ENCODE results near the gene RGS6.

GRCh38 chr14:72589652-72590051, 657.4 kb downstream of the RGS6 start:
- TF ChIP-seq CTCF (IDR thresholded peaks at IDR 0.05; ENCODE audit: low read depth, low read length, missing input control) (no peak), JUND (IDR thresholded peaks at IDR 0.05) (no peak), YY1 (IDR thresholded peaks at IDR 0.05) (no peak), GABPA (IDR thresholded peaks at IDR 0.05 in 1 of 2, conservative IDR thresholded peaks at IDR 0.05 in 1 of 2) (no peak), FOXA1 (IDR thresholded peaks at IDR 0.05) (no peak), RAD21 (IDR thresholded peaks at IDR 0.05) (no peak), MAX (IDR thresholded peaks at IDR 0.05) (no peak), REST (IDR thresholded peaks at IDR 0.05) (no peak), TAF1 (conservative IDR thresholded peaks at IDR 0.05) (no peak), SP1 (IDR thresholded peaks at IDR 0.05) (no peak), RXRA (IDR thresholded peaks at IDR 0.05) (no peak)
- TF ChIP-seq, protein P1, sequence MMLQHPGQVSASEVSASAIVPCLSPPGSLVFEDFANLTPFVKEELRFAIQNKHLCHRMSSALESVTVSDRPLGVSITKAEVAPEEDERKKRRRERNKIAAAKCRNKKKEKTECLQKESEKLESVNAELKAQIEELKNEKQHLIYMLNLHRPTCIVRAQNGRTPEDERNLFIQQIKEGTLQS (IDR thresholded peaks at IDR 0.05) = no peak
- TF ChIP-seq, protein P2, sequence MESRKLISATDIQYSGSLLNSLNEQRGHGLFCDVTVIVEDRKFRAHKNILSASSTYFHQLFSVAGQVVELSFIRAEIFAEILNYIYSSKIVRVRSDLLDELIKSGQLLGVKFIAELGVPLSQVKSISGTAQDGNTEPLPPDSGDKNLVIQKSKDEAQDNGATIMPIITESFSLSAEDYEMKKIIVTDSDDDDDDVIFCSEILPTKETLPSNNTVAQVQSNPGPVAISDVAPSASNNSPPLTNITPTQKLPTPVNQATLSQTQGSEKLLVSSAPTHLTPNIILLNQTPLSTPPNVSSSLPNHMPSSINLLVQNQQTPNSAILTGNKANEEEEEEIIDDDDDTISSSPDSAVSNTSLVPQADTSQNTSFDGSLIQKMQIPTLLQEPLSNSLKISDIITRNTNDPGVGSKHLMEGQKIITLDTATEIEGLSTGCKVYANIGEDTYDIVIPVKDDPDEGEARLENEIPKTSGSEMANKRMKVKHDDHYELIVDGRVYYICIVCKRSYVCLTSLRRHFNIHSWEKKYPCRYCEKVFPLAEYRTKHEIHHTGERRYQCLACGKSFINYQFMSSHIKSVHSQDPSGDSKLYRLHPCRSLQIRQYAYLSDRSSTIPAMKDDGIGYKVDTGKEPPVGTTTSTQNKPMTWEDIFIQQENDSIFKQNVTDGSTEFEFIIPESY (IDR thresholded peaks at IDR 0.05) = no peak
